ENCODE results near the gene PHLDB3.

PHLDB3 gene

GRCh38 chr19:43466793-43467192, 37.8 kb downstream of the PHLDB3 start:
- Histone ChIP-seq H3K27me3 (ENCODE audit: insufficient read depth, poor library complexity, severe bottlenecking) (peaks cover 9% of the 10 kb centered on the region), H3K27ac (replicated peaks) (no peak overlapping the region), H3K4me3 (replicated peaks; ENCODE audit: insufficient read depth, low read length) (no peak overlapping the region)
- no peak for TF ChIP-seq POLR2AphosphoS5 (IDR thresholded peaks at IDR 0.05; ENCODE audit: low read depth)
- TF ChIP-seq GABPA (IDR thresholded peaks at IDR 0.05; ENCODE audit: low read depth) = no peak
- TF ChIP-seq, protein P1, sequence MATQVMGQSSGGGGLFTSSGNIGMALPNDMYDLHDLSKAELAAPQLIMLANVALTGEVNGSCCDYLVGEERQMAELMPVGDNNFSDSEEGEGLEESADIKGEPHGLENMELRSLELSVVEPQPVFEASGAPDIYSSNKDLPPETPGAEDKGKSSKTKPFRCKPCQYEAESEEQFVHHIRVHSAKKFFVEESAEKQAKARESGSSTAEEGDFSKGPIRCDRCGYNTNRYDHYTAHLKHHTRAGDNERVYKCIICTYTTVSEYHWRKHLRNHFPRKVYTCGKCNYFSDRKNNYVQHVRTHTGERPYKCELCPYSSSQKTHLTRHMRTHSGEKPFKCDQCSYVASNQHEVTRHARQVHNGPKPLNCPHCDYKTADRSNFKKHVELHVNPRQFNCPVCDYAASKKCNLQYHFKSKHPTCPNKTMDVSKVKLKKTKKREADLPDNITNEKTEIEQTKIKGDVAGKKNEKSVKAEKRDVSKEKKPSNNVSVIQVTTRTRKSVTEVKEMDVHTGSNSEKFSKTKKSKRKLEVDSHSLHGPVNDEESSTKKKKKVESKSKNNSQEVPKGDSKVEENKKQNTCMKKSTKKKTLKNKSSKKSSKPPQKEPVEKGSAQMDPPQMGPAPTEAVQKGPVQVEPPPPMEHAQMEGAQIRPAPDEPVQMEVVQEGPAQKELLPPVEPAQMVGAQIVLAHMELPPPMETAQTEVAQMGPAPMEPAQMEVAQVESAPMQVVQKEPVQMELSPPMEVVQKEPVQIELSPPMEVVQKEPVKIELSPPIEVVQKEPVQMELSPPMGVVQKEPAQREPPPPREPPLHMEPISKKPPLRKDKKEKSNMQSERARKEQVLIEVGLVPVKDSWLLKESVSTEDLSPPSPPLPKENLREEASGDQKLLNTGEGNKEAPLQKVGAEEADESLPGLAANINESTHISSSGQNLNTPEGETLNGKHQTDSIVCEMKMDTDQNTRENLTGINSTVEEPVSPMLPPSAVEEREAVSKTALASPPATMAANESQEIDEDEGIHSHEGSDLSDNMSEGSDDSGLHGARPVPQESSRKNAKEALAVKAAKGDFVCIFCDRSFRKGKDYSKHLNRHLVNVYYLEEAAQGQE (IDR thresholded peaks at IDR 0.05; ENCODE audit: insufficient replicate concordance, low read depth) = no peak
- TF ChIP-seq CTCF (IDR thresholded peaks at IDR 0.05; ENCODE audit: insufficient read depth, low read length) = no peak
- no peak for DNase-seq (ENCODE audit: low read depth in 1 of 2, low spot score in 1 of 2)

- TF ChIP-seq GABPA (IDR thresholded peaks at IDR 0.05; ENCODE audit: low read depth) = no peak
- no peak for TF ChIP-seq POLR2AphosphoS5 (IDR thresholded peaks at IDR 0.05; ENCODE audit: low read depth)
- no peak for TF ChIP-seq SPI1 (IDR thresholded peaks at IDR 0.05; ENCODE audit: borderline replicate concordance, low read depth)
- Histone ChIP-seq H3K27ac (replicated peaks) (no peak within 1 kb of the TSS), H3K4me3 (replicated peaks; ENCODE audit: insufficient read depth, low read length) (no peak within 1 kb of the TSS), H3K27me3 (ENCODE audit: insufficient read depth, poor library complexity, severe bottlenecking) (peaks cover 9% of the 10 kb centered on the region)
- no peak for DNase-seq (ENCODE audit: low read depth in 1 of 2, low spot score in 1 of 2)
Measured at GRCh38 chr19:43465468-43466120, 39.0 kb downstream of the PHLDB3 start, which contains the start of gene LYPD3. LYPD3 (minus strand) TSS chr19:43465608; CDS start chr19:43465571, 37 bp downstream.

- Histone ChIP-seq H3K27ac (replicated peaks) (no peak overlapping the region), H3K4me3 (replicated peaks; ENCODE audit: insufficient read depth, low read length) (peak overlapping the region; percentile 81)
Measured at GRCh38 chr19:43464134-43464775, 40.3 kb downstream of the PHLDB3 start.

More at GRCh38 chr19:43464134-43464775, 40.3 kb downstream of the PHLDB3 start:
- no peak for DNase-seq (ENCODE audit: low read depth in 1 of 2, low spot score in 1 of 2)
- peaks cover 9% of the 10 kb centered on the region for H3K27me3 ChIP-seq (ENCODE audit: insufficient read depth, poor library complexity, severe bottlenecking)
- TF ChIP-seq POLR2AphosphoS5 (IDR thresholded peaks at IDR 0.05; ENCODE audit: low read depth) (no peak), GABPA (IDR thresholded peaks at IDR 0.05; ENCODE audit: low read depth) (no peak), SPI1 (IDR thresholded peaks at IDR 0.05; ENCODE audit: borderline replicate concordance, low read depth) (no peak), CTCF (IDR thresholded peaks at IDR 0.05; ENCODE audit: insufficient read depth, low read length) (no peak)
- TF ChIP-seq, protein P1 (IDR thresholded peaks at IDR 0.05; ENCODE audit: insufficient replicate concordance, low read depth) = no peak

Measured in HL-60 (cell line).